Upper lobe of right lung (tissue), 1 donor: ENCODE measurements around the gene PIN4. TPM values are rescaled to one million over a fixed set of nuclear protein-coding genes. Genes with fewer than 3 reads are reported as not detected.

Source experiments
- ATAC-seq: fragments of 200-7000 bp; cut with Tn5 transposase; one replicate; pipeline ENCODE4 v1.9.1; 2020; ENCODE audit warnings: mild to moderate bottlenecking, moderate library complexity
- DNase-seq: peaks from one replicate; pipeline ENCODE4 v3.0.0-alpha.2; 2020
- H3K27ac ChIP-seq: fragments of 200-600 bp; one replicate; pipeline ENCODE4 v1.8.0; 2022
- H3K27me3 ChIP-seq: fragments of 200-600 bp; one replicate; pipeline ENCODE4 v1.8.0; 2022; ENCODE audit warnings: mild to moderate bottlenecking
- H3K36me3 ChIP-seq: fragments of 200-600 bp; one replicate; pipeline ENCODE4 v1.8.0; 2022
- H3K4me1 ChIP-seq: fragments of 200-600 bp; one replicate; pipeline ENCODE4 v1.8.0; 2022
- H3K4me3 ChIP-seq: fragments of 200-600 bp; one replicate; pipeline ENCODE4 v1.8.0; 2022; ENCODE audit warnings: mild to moderate bottlenecking
- H3K9me3 ChIP-seq: fragments of 200-600 bp; one replicate; pipeline ENCODE4 v1.8.0; 2022
- intact Hi-C: fragments of 100-400 bp; cut with DNase I; formaldehyde crosslinking; loops from one replicate; pipeline ENCODE4 v1.11.0; 2022
- total RNA-seq: library from RNA; stranded (reverse); fragmentation: NEBNext Ultra II Directional; extraction: Animal tissue kit (Norgen Biotek cat#: 25700); gene quantifications from one replicate; pipeline ENCODE4 v1.2.1, GENCODE V29; 2021
- TF ChIP-seq, protein P1 (sequence below): fragments of 200-600 bp; IDR thresholded peaks from one replicate; pipeline ENCODE4 v1.8.0; 2022; ENCODE audit warnings: antibody characterized with exemption
- donor health status: DM: no; HTN: yes; CAD: no; lungs with severe emphysema.

The PIN4 gene
- total RNA-seq, 1 donor from 2014 or later: 8.8 TPM

DNA sequence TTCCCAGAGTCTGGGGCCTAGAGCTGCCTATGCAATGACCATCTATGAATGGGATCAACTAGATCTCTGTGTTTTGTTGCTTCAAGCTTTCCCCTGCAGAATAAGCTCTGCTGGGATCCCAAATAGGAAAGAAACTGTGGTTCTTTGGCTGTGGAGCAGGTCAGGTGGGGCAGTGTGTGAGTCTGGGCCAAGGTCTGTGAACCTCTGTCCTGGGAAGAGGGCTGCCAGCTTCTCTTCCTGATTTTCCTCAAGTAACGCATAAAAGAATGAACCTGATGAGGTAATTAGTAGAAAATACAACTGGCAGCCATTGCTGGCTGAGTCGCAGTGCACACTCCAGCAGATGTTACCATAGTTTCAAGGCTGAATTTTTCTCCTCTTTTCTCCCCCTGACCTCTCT is 4.6 kb upstream of the PIN4 start:
- H3K27me3 ChIP-seq: no peaks in the 10 kb centered on the region
- TF ChIP-seq, protein P1, sequence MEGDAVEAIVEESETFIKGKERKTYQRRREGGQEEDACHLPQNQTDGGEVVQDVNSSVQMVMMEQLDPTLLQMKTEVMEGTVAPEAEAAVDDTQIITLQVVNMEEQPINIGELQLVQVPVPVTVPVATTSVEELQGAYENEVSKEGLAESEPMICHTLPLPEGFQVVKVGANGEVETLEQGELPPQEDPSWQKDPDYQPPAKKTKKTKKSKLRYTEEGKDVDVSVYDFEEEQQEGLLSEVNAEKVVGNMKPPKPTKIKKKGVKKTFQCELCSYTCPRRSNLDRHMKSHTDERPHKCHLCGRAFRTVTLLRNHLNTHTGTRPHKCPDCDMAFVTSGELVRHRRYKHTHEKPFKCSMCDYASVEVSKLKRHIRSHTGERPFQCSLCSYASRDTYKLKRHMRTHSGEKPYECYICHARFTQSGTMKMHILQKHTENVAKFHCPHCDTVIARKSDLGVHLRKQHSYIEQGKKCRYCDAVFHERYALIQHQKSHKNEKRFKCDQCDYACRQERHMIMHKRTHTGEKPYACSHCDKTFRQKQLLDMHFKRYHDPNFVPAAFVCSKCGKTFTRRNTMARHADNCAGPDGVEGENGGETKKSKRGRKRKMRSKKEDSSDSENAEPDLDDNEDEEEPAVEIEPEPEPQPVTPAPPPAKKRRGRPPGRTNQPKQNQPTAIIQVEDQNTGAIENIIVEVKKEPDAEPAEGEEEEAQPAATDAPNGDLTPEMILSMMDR: no peak
- H3K4me1 ChIP-seq: no peaks in the 10 kb centered on the region
- H3K9me3 ChIP-seq: no peaks in the 10 kb centered on the region
- no peak overlapping the region for H3K4me3 ChIP-seq
- H3K27ac ChIP-seq: no peak overlapping the region
- intact Hi-C loops: no loop called here
- H3K36me3 ChIP-seq: no peaks in the 10 kb centered on the region
- no peak for ATAC-seq
- DNase-seq: no peak

DNA sequence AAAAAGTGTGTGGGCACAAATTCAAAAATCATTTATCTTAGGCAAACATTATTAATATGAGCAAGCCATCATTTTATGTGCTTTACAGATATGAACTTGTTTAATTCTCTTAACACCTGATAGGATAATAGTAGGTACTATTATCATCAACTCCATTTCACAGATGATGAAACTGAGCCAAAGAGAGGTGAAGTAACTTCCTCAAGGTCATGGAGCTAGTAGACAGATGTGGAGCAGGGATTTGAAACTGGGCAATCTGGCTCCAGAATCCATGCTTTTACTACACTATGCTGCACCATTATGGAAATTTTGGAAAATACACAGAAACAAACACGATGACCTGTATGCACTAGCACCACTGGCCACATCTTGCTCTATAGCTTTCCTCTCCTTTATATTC is 1.0 kb upstream of the PIN4 start:
- DNase-seq (no peak), ATAC-seq (no peak)
- TF ChIP-seq, protein P1: no peak
- Histone ChIP-seq H3K36me3 (no peaks in the 10 kb centered on the region), H3K9me3 (no peaks in the 10 kb centered on the region), H3K4me3 (peak overlapping the region; percentile 72), H3K27me3 (no peaks in the 10 kb centered on the region), H3K27ac (peak overlapping the region; percentile 84), H3K4me1 (no peaks in the 10 kb centered on the region)
- intact Hi-C loops: no loop called here

GRCh38 chrX:72182924-72183323 is 1.4 kb downstream of the PIN4 start:
- ATAC-seq: no peak
- Histone ChIP-seq H3K27ac (no peak overlapping the region), H3K4me1 (no peaks in the 10 kb centered on the region), H3K4me3 (no peak overlapping the region), H3K9me3 (no peaks in the 10 kb centered on the region), H3K36me3 (peaks cover 9% of the 10 kb centered on the region), H3K27me3 (no peaks in the 10 kb centered on the region)
- intact Hi-C loops: no loop called here
- no peak for DNase-seq
- TF ChIP-seq, protein P1: no peak

DNA sequence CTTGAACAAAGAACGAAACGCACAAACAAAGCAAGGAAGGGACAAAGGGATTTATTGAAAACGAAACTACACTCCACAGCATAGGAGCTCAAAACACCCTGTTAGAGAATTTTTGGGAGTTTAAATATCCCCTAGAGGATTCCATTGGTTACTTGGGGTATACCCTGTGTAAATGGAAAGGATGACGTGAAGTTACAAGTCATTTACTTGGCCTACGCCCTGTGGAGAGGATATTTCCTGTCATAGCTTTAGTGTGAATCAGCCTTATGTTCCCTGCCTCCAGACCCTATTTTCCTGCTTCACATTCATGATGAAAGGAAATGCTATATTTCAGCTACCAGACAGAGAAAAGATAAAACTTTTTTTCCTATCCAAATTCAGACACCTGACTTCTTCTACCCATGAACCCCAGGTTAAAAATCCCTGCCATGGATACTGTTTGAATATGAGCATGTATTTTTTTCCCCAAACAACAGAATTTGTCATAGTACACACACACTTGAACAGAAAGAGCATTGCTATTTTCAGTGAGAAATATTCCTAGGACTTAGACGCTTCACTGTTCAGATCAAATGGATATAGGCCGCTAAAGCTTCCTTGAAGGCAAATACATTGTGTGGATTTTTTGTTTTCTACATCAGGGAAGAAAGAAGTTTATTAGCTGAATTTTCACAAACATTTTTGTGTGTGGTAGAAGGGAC is 20.4 kb downstream of the PIN4 start:
- H3K27me3 ChIP-seq: no peaks in the 10 kb centered on the region
- no peak overlapping the region for H3K4me3 ChIP-seq
- ATAC-seq (no peak), DNase-seq (no peak)
- H3K27ac ChIP-seq: no peak overlapping the region
- intact Hi-C loops: no loop called here
- TF ChIP-seq, protein P1: no peak
- H3K9me3 ChIP-seq: no peaks in the 10 kb centered on the region
- H3K36me3 ChIP-seq: peaks cover 7% of the 10 kb centered on the region
- H3K4me1 ChIP-seq: no peaks in the 10 kb centered on the region

DNA sequence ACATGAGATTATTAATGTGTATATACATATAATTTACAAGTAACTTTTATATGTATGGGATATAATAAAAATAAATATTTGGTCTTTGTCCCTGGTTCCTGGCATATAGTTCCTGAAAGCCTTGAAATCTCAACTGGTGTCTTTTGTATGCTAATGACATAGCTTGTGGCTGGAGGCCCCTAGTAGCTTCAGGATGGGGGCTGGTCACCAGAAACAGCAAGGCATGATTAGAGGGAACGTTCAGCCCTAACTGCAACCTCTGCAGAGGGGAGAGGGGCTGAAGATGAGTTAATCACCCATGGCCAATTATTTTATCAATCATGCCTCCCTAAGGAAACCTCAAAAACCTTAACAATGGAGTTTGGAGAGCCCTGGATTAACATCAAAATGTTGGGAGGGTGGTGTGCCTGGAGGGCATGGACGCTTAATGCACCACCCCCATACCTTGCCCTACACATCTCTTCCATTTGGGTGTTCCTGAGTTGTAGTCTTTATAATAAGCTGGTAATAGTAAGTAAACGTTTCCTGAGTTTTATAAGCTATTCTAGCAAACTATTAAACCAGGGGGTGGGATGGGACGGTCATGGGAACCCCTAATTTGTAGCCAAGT is 21.3 kb downstream of the PIN4 start:
- TF ChIP-seq, protein P1: no peak
- ATAC-seq (no peak), DNase-seq (no peak)
- Histone ChIP-seq H3K4me3 (no peak overlapping the region), H3K27ac (no peak overlapping the region), H3K9me3 (no peaks in the 10 kb centered on the region), H3K4me1 (no peaks in the 10 kb centered on the region), H3K27me3 (no peaks in the 10 kb centered on the region), H3K36me3 (peaks cover 2% of the 10 kb centered on the region)
- intact Hi-C loops: no loop called here
